IPS-NIHi7 (cell line): ENCODE results near the gene B3GNT9.

Experiments
- DNase-seq: peaks from one replicate; pipeline ENCODE4 v3.0.0; 2012; ENCODE audit warnings: mixed read lengths; ENCODE audit errors: extremely low spot score

Gene B3GNT9

GRCh38 chr16:67167588-67167987 is 16.8 kb upstream of the B3GNT9 start:
- no peak for DNase-seq

GRCh38 chr16:67166598-67167168 is 15.9 kb upstream of the B3GNT9 start:
- DNase-seq = no peak

GRCh38 chr16:67166110-67166547 is 15.3 kb upstream of the B3GNT9 start:
- DNase-seq = no peak

- no peak for DNase-seq
Measured at GRCh38 chr16:67165121-67166078, 14.6 kb upstream of the B3GNT9 start.

GRCh38 chr16:67164599-67165061 is 13.8 kb upstream of the B3GNT9 start, which contains the start of gene HSF4:
TSS of gene HSF4 (plus strand) at chr16:67164745. CDS start at chr16:67164812, 67 bp downstream.
- DNase-seq = no peak

- DNase-seq = no peak
Measured at GRCh38 chr16:67163999-67164558, 13.3 kb upstream of the B3GNT9 start.

GRCh38 chr16:67163164-67163998 is 12.6 kb upstream of the B3GNT9 start:
- DNase-seq = no peak

GRCh38 chr16:67162506-67163163 is 11.8 kb upstream of the B3GNT9 start:
- DNase-seq = no peak

GRCh38 chr16:67161595-67162058 is 10.8 kb upstream of the B3GNT9 start:
- no peak for DNase-seq

GRCh38 chr16:67158637-67159600 is 8.1 kb upstream of the B3GNT9 start:
- no peak for DNase-seq

- no peak for DNase-seq
Measured at GRCh38 chr16:67157892-67158635, 7.3 kb upstream of the B3GNT9 start.

- no peak for DNase-seq
Measured at GRCh38 chr16:67157106-67157748, 6.4 kb upstream of the B3GNT9 start.

- DNase-seq = no peak
Measured at GRCh38 chr16:67156143-67156844, 5.5 kb upstream of the B3GNT9 start.

GRCh38 chr16:67155295-67156142 is 4.7 kb upstream of the B3GNT9 start:
- DNase-seq = peak; percentile 90

- no peak for DNase-seq
Measured at GRCh38 chr16:67154578-67155294, 3.9 kb upstream of the B3GNT9 start.

- no peak for DNase-seq
Measured at GRCh38 chr16:67151431-67152097, 766 bp upstream of the B3GNT9 start.
